ENCODE results near the gene SLC25A24. TPM values are rescaled to one million over a fixed set of nuclear protein-coding genes. Genes with fewer than 3 reads are reported as not detected.
"Not testable (repeated sequence)": the region's sequence is repeated elsewhere in the genome, so short reads cannot be mapped to it uniquely, and the experiment has no call there.

The SLC25A24 gene
- total RNA-seq, 4 donors from 2014 or later: 29.3 to 37.1 (median 35.0) TPM

DNA sequence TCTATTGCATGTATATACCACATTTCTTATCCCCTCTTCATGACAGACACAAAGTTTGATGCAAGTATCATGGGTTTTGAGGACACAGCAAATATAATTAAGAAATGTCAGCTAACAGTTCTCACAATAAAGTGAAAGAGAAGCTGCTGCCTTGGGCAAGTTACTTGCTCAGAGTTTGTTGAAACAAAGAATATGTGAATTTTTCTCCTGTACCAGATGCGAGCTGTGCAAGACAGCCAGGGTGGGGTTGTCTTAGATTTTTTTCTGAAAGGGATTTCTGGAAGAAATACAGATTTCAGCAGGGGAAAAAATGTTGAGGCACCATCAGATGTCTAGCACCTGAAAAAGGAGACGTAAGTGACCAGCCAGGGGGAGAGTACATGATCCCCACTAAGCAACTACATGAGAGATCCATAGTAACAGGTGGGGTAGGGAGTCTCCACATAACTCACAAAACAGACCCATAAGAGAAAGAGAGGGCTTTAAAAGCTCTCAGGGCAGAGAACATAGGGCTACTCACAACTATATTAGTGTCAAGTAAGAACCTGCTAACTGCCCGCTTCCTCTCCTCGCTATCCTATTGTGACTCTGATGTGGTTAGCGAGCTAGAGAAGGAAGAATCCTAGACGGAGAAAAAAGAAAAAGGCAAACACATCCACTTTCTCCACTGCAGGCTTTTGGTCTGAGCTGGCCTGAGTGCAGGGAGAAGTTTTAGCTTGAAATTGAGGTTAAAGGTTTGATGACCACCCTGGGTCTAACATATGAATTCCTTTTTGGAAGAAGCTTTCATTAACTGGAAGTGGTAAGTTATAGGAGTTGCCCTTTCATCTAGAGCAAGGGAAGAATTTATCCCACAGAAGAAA lies 16.1 kb upstream of the SLC25A24 start:
- not testable (repeated sequence) for H3K9me3 ChIP-seq; H3K4me1 ChIP-seq; DNase-seq (ENCODE audit: low spot score in 2 of 2); H3K27me3 ChIP-seq; H3K4me3 ChIP-seq; H3K27ac ChIP-seq; H3K36me3 ChIP-seq
- 75 to 85% methylated on average over 6 of the region's 6 CpGs for WGBS, 2 donors

DNA sequence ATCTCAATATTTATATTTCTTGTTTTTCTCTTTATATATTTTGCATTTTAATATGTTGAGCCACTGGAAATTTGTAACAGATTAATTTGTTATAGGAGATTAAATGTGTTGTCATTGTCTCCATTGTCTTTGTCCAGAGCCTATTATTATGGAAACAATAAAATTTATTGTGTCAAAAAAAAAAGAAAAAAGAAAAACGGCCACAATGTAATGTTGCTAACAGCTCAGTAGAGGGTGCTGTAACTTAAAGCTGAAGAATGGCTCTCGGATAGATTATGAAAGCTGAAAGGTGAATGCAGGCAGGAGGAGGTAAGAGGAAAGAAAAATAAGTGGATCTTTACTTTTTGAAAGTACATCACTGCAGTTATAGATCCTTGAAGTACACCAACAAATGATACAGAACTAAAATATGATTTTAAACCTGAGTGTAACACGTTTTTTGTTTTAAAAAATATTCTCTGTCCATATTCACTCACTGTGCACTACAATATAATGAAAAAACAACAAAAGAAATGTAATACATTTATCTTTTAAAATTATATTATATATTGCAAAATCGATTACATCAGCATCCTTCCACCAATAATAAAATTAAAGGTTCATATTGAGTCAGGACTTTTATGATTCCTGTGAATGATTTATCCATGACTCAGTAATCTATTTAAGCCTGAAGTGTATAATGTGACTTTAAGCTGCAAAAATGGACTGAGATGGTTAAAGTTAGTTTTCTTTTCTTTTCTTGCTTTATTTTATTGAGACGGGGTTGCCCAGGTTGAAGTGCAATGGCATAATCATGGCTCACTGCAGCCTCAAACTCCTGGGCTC lies 14.7 kb upstream of the SLC25A24 start:
- TF ChIP-seq, protein P1, sequence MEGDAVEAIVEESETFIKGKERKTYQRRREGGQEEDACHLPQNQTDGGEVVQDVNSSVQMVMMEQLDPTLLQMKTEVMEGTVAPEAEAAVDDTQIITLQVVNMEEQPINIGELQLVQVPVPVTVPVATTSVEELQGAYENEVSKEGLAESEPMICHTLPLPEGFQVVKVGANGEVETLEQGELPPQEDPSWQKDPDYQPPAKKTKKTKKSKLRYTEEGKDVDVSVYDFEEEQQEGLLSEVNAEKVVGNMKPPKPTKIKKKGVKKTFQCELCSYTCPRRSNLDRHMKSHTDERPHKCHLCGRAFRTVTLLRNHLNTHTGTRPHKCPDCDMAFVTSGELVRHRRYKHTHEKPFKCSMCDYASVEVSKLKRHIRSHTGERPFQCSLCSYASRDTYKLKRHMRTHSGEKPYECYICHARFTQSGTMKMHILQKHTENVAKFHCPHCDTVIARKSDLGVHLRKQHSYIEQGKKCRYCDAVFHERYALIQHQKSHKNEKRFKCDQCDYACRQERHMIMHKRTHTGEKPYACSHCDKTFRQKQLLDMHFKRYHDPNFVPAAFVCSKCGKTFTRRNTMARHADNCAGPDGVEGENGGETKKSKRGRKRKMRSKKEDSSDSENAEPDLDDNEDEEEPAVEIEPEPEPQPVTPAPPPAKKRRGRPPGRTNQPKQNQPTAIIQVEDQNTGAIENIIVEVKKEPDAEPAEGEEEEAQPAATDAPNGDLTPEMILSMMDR (IDR thresholded peaks at IDR 0.05): peak in 3 of 5 experiments; percentile 45 to 74 (median 62)
- not testable (repeated sequence) for H3K9me3 ChIP-seq; H3K27ac ChIP-seq; H3K4me1 ChIP-seq; H3K4me3 ChIP-seq; H3K36me3 ChIP-seq; H3K27me3 ChIP-seq; DNase-seq (ENCODE audit: low spot score in 2 of 2)
- 31 to 32% methylated on average over 5 of the region's 5 CpGs for WGBS, 2 donors

DNA sequence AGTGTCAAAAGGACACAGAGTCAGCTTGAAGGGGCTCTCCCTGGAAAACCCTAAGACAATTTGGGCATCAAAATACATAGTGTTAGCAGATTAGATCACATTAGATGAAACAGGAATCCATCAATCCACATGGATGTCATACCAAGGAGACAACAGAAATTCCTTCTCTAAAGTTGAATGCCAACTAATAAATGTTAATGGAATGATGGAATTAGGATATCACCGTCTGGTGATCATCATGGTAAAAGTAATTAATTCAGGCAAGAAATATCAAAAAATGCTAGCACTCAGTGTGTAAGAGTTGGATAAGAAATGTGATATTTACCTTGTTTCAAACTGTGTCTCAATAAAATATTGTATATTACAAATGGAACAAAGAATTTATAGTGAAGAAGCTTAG lies 10.9 kb upstream of the SLC25A24 start:
- no peak overlapping the region for H3K4me3 ChIP-seq
- no peak overlapping the region for H3K27ac ChIP-seq
- no peak for TF ChIP-seq POLR2A (IDR thresholded peaks at IDR 0.05)
- TF ChIP-seq, protein P1 (IDR thresholded peaks at IDR 0.05): no peak
- no peak for TF ChIP-seq EP300 (IDR thresholded peaks at IDR 0.05)
- no peaks in the 10 kb centered on the region for H3K4me1 ChIP-seq
- peaks cover 0 to 13% of the 10 kb centered on the region in 2 donors for H3K27me3 ChIP-seq
- no peaks in the 10 kb centered on the region for H3K36me3 ChIP-seq
- no peaks in the 10 kb centered on the region for H3K9me3 ChIP-seq
- 85 to 92% methylated on average over 1 of the region's 1 CpG for WGBS, 2 donors
- no peak for DNase-seq (ENCODE audit: low spot score in 2 of 2)

DNA sequence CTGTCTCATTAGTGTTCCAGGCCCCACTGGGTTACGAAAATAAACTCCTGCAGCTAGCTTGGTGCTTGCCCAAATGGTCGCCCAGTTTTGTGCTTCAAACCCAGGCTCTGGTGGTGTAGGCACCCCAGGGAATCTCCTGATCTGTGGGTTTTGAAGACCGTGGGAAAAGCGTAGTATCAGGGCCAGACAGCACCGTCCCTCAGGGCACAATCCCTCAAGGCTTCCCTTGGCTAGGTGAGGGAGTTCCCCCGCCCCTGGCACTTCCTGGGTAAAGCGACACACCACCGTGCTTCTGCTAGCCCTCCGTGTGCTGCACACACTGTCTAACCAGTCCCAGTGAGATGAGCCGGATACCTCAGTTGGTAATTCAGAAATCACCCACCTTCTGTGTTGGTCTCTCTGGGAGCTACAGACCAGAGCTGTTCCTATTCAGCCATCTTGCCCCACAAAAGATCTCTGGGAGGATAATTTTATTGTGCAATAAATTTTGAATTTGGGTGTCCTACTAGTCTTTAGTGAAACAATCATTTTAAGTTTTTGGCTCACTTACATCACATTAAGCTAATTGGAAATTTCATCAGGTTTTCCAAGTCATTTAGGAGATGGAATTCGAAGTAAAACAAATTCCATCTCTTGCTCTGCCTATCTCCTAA lies 9.4 kb upstream of the SLC25A24 start:
- WGBS, 2 donors: 76 to 78% methylated on average over 11 of the region's 11 CpGs
- no peaks in the 10 kb centered on the region for H3K9me3 ChIP-seq
- TF ChIP-seq EP300 (IDR thresholded peaks at IDR 0.05): no peak
- TF ChIP-seq, protein P1 (IDR thresholded peaks at IDR 0.05): no peak
- no peak for TF ChIP-seq POLR2A (IDR thresholded peaks at IDR 0.05)

DNA sequence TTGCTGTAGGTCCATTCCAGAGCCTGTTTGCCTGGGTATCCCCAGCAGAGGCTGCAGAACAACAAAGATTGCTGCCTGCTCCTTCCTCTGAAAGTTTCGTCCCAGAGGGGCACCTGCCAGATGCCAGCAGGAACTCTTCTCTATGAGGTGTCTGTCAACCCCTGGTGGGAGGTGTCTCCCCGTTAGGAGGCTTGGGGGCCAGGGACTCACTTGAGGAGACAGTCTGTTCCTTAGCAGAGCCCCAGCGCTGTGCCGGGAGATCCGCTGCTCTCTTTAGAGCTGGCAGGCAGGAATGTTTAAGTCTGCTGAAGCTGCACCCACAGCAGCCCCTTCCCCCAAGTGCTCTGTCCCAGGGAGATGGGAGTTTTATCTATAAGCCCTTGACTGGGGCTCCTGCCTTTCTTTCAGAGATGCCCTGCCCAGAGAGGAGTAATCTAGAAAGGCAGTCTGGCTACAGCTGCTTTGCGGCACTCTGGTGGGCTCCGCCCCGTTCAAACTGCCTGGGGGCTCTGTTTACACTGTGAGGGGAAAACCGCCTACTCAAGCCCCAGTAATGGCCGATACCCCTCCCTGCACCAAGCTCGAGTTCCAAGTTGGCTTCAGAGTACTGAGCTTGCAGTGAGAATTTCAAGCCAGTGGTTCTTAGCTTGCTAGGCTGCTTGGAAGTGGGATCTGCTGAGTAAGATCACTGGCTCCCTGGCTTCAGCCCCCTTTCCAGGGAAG lies 8.7 kb upstream of the SLC25A24 start:
- Histone ChIP-seq H3K27me3 (peaks cover 0 to 13% of the 10 kb centered on the region in 2 donors), H3K27ac (no peak overlapping the region), H3K9me3 (no peaks in the 10 kb centered on the region), H3K4me3 (no peak overlapping the region), H3K36me3 (no peaks in the 10 kb centered on the region), H3K4me1 (no peaks in the 10 kb centered on the region)
- TF ChIP-seq, protein P1 (IDR thresholded peaks at IDR 0.05): no peak
- TF ChIP-seq EP300 (IDR thresholded peaks at IDR 0.05) (no peak), POLR2A (IDR thresholded peaks at IDR 0.05) (no peak)
- DNase-seq (ENCODE audit: low spot score in 2 of 2): no peak
- 48 to 62% methylated on average over 8 to 11 of the region's 11 CpGs for WGBS, 2 donors

More for the DNA sequence above, 9.4 kb upstream of the SLC25A24 start:
- Histone ChIP-seq H3K27ac (no peak overlapping the region), H3K4me1 (no peaks in the 10 kb centered on the region), H3K4me3 (no peak overlapping the region), H3K36me3 (no peaks in the 10 kb centered on the region), H3K27me3 (peaks cover 0 to 13% of the 10 kb centered on the region in 2 donors)
- DNase-seq (ENCODE audit: low spot score in 2 of 2): no peak

DNA sequence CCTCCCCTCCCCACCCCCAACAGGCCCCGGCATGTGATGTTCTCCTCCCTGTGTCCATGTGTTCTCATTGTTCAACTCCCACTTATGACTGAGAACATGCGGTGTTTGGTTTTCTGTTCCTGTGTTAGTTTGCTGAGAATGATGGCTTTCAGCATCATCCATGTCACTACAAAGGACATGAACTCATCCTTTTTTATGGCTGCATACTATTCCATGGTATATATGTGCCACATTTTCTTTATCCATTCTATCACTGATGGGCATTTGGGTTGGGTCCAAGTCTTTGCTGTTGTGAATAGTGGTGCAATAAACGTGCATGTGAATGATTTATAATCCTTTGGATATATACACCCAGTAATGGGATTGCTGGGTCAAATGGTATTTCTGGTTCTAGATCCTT lies 3.4 kb upstream of the SLC25A24 start:
- not testable (repeated sequence) for DNase-seq (ENCODE audit: low spot score in 2 of 2); H3K27ac ChIP-seq; H3K36me3 ChIP-seq; H3K4me3 ChIP-seq; H3K9me3 ChIP-seq; H3K27me3 ChIP-seq
- 87 to 92% methylated on average over 3 of the region's 3 CpGs for WGBS, 2 donors
- H3K4me1 ChIP-seq: peaks cover 0 to 17% (median 4%) of the 10 kb centered on the region in 4 donors

All from tibial nerve (tissue), 4 donors.